ENCODE results near the gene HSPH1.

The HSPH1 gene

GRCh38 chr13:31149604-31150003, 12.1 kb downstream of the HSPH1 start:
- no peak overlapping the region for H3K27ac ChIP-seq (ENCODE audit: low read length)
- H3K9ac ChIP-seq (ENCODE audit: low read length): no peak overlapping the region
- peaks cover 4% of the 10 kb centered on the region; the same call in 1 of the 2 replicates for H4K20me1 ChIP-seq (ENCODE audit: insufficient read depth, low read length)
- TF ChIP-seq EZH2phosphoT487 (IDR thresholded peaks at IDR 0.05; ENCODE audit: low read depth) (no peak), CTCF (IDR thresholded peaks at IDR 0.05; ENCODE audit: low read depth, low read length) (no peak)
- no peak overlapping the region for H3K4me2 ChIP-seq (ENCODE audit: low read length)
- H2AFZ ChIP-seq (ENCODE audit: low read depth, low read length): no peak overlapping the region
- no peaks in the 10 kb centered on the region for H3K4me1 ChIP-seq (ENCODE audit: low read length)
- peaks cover 58% of the 10 kb centered on the region for H3K79me2 ChIP-seq (ENCODE audit: low read length)
- no peaks in the 10 kb centered on the region for H3K9me3 ChIP-seq (ENCODE audit: insufficient read depth, low read length)
- no peak overlapping the region for H3K4me3 ChIP-seq (ENCODE audit: low read length)
- peaks cover 92% of the 10 kb centered on the region for H3K36me3 ChIP-seq (replicated peaks; ENCODE audit: low read depth, low read length)
- H3K27me3 ChIP-seq (ENCODE audit: low read depth, low read length): no peaks in the 10 kb centered on the region

GRCh38 chr13:31145417-31145816, 16.3 kb downstream of the HSPH1 start:
- H3K9ac ChIP-seq (ENCODE audit: low read length): no peak overlapping the region
- no peaks in the 10 kb centered on the region for H3K4me1 ChIP-seq (ENCODE audit: low read length)
- H4K20me1 ChIP-seq (ENCODE audit: insufficient read depth, low read length): peaks cover 16% of the 10 kb centered on the region
- peaks cover 87% of the 10 kb centered on the region for H3K36me3 ChIP-seq (replicated peaks; ENCODE audit: low read depth, low read length)
- H3K9me3 ChIP-seq (ENCODE audit: insufficient read depth, low read length): no peaks in the 10 kb centered on the region
- H3K4me3 ChIP-seq (ENCODE audit: low read length): no peak overlapping the region
- H3K4me2 ChIP-seq (ENCODE audit: low read length): no peak overlapping the region
- peaks cover 62% of the 10 kb centered on the region for H3K79me2 ChIP-seq (ENCODE audit: low read length)
- no peak for TF ChIP-seq CTCF (IDR thresholded peaks at IDR 0.05; ENCODE audit: low read depth, low read length)
- no peak for TF ChIP-seq EZH2phosphoT487 (IDR thresholded peaks at IDR 0.05; ENCODE audit: low read depth)
- H2AFZ ChIP-seq (ENCODE audit: low read depth, low read length): no peak overlapping the region
- H3K27ac ChIP-seq (ENCODE audit: low read length): no peak overlapping the region
- no peaks in the 10 kb centered on the region for H3K27me3 ChIP-seq (ENCODE audit: low read depth, low read length)

- Histone ChIP-seq H3K27ac (ENCODE audit: low read length) (no peak overlapping the region), H3K4me1 (ENCODE audit: low read length) (no peaks in the 10 kb centered on the region), H4K20me1 (ENCODE audit: insufficient read depth, low read length) (peaks cover 18% of the 10 kb centered on the region; the same call in 1 of the 2 replicates), H3K36me3 (replicated peaks; ENCODE audit: low read depth, low read length) (peaks cover 79% of the 10 kb centered on the region), H3K4me3 (ENCODE audit: low read length) (no peak overlapping the region), H3K27me3 (ENCODE audit: low read depth, low read length) (no peaks in the 10 kb centered on the region), H3K79me2 (ENCODE audit: low read length) (peaks cover 19% of the 10 kb centered on the region), H3K9me3 (ENCODE audit: insufficient read depth, low read length) (no peaks in the 10 kb centered on the region), H3K9ac (ENCODE audit: low read length) (no peak overlapping the region), H2AFZ (ENCODE audit: low read depth, low read length) (no peak overlapping the region), H3K4me2 (ENCODE audit: low read length) (no peak overlapping the region)
- TF ChIP-seq EZH2phosphoT487 (IDR thresholded peaks at IDR 0.05; ENCODE audit: low read depth) (no peak), CTCF (IDR thresholded peaks at IDR 0.05; ENCODE audit: low read depth, low read length) (no peak)
Measured at GRCh38 chr13:31138515-31138914, 23.2 kb downstream of the HSPH1 start.

- Histone ChIP-seq H3K36me3 (replicated peaks; ENCODE audit: low read depth, low read length) (peaks cover 73% of the 10 kb centered on the region), H2AFZ (ENCODE audit: low read depth, low read length) (no peak overlapping the region), H3K9ac (ENCODE audit: low read length) (no peak overlapping the region), H4K20me1 (ENCODE audit: insufficient read depth, low read length) (0 out of 2 replicates have a peak, but pooled peaks cover 5% of the 10 kb centered on the region), H3K79me2 (ENCODE audit: low read length) (peaks cover 1% of the 10 kb centered on the region; the same call in 1 of the 2 replicates), H3K4me1 (ENCODE audit: low read length) (no peaks in the 10 kb centered on the region), H3K4me2 (ENCODE audit: low read length) (no peak overlapping the region), H3K27me3 (ENCODE audit: low read depth, low read length) (no peaks in the 10 kb centered on the region), H3K9me3 (ENCODE audit: insufficient read depth, low read length) (no peaks in the 10 kb centered on the region), H3K4me3 (ENCODE audit: low read length) (no peak overlapping the region), H3K27ac (ENCODE audit: low read length) (no peak overlapping the region)
- TF ChIP-seq CTCF (IDR thresholded peaks at IDR 0.05; ENCODE audit: low read depth, low read length) (no peak), EZH2phosphoT487 (IDR thresholded peaks at IDR 0.05; ENCODE audit: low read depth) (no peak)
Measured at GRCh38 chr13:31136724-31137123, 25.0 kb downstream of the HSPH1 start.

Data from OCI-LY3 (cell line).